GM18858 (cell line): ENCODE results near the gene CD99L2.
"Not testable (repeated sequence)": the region's sequence is repeated elsewhere in the genome, so short reads cannot be mapped to it uniquely, and the experiment has no call there.

Experiments
- ATAC-seq: cut with Tn5 transposase; IDR thresholded peaks from one replicate; pipeline ENCODE4 v1.9.1; 2021; ENCODE audit not compliant: unreplicated experiment

The CD99L2 gene

GRCh38 chrX:150857453-150857852 lies 41.0 kb downstream of the CD99L2 start:
- no peak for ATAC-seq

GRCh38 chrX:150856785-150857184 lies 41.7 kb downstream of the CD99L2 start:
- ATAC-seq: no peak

DNA sequence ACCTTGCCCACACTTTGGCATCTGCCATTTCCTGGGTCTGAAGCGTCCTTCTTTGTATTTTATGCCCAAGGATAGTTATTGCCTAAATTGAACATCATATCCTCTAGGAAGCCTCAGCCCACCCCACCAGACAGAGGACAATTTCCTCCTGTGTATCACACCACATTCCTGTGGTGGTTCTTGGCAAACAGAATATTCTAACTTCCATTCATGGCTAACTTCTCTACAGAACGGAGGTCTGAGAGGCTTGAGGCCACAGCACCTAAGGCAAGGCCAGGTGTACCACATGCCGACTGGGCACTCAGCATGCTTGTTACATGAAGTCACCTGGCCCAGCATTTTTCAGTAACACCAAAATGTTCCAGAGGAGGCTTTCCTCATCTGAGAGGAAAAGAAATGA lies 42.4 kb downstream of the CD99L2 start:
- ATAC-seq: no peak

DNA sequence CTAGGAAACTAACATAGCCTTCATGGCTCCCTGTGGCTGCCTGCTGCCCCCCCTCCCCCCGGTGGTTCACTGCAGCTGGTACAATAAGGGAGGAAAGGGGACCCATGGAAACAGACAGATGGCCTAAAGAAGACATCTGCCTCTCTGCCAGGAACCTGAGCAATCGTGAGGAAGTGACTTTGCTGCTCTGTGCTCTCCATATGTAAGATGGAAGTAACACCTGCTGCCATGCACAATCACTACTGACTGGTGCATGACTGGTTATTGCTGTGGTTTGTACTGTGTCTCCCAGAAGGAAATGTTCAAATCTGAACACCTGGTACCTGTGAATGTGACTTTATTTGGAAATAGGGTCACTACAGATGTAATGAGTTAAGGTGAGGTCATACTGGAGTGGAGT lies 43.6 kb downstream of the CD99L2 start:
- no peak for ATAC-seq

- ATAC-seq: no peak
Measured at GRCh38 chrX:150849996-150850720, 48.3 kb downstream of the CD99L2 start.

DNA sequence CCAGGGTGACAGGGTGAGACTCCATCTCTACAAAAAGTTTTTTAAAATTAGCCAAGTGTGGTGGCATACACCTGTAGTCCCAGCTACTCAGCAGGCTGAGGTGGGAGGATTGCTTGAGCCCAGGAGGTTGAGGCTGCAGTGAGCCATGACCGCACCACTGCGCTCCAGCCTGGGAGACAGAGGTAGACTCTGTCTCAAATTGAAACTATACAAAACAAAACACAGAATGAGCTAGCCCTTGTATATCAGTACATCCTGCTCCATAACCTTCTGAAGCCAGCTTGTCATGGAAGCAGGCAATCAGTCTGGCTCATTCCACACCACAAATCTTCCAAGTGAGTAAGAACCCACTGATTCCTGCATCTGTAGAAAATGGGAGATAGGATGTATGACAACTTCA lies 49.0 kb downstream of the CD99L2 start:
- ATAC-seq: peak; percentile 78

DNA sequence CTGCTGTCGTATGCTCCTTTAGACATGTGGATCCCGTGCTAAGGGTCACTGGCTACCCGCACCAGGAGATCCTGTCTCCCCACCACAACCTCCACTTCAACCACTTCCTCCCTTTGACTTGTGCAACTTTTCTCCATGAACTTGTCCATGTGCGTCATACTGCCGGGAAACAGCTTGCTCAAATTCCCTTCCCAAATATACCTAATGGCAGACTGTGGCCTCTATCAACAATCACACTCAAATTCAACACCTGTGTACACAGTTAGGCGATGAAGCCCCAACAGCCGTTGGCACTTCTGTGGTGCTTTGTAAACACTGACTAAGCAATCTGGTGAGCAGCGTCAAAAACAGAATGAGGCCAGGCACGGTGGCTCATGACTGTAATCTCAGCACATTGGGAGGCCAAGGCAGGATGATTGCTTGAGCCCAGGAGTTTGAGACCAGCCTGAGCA lies 49.5 kb downstream of the CD99L2 start:
- no peak for ATAC-seq

- no peak for ATAC-seq
Measured at GRCh38 chrX:150847088-150847487, 51.4 kb downstream of the CD99L2 start.

DNA sequence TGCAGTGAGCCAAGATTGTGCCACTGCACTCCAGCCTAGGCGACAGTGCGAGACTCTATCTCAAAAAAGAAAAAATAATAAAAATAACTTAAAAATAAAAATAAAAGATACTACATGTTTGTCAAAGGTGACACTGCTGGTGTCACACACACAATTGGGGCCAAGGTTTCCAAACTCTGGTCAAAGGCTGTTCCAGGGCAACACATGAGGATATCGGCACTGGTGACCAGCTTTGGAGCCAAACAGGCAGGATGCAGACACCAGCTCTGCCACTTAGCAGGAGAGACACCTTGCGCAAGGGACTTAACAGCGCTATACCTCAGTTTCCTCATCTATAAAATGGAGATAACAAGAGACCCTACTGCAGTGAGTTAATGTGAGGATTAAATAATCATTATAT lies 52.3 kb downstream of the CD99L2 start:
- no peak for ATAC-seq

- no peak for ATAC-seq
Measured at GRCh38 chrX:150845091-150845490, 53.4 kb downstream of the CD99L2 start.

GRCh38 chrX:150844016-150844415 lies 54.5 kb downstream of the CD99L2 start:
- ATAC-seq: no peak

- no peak for ATAC-seq
Measured at GRCh38 chrX:150842198-150842685, 56.2 kb downstream of the CD99L2 start.

DNA sequence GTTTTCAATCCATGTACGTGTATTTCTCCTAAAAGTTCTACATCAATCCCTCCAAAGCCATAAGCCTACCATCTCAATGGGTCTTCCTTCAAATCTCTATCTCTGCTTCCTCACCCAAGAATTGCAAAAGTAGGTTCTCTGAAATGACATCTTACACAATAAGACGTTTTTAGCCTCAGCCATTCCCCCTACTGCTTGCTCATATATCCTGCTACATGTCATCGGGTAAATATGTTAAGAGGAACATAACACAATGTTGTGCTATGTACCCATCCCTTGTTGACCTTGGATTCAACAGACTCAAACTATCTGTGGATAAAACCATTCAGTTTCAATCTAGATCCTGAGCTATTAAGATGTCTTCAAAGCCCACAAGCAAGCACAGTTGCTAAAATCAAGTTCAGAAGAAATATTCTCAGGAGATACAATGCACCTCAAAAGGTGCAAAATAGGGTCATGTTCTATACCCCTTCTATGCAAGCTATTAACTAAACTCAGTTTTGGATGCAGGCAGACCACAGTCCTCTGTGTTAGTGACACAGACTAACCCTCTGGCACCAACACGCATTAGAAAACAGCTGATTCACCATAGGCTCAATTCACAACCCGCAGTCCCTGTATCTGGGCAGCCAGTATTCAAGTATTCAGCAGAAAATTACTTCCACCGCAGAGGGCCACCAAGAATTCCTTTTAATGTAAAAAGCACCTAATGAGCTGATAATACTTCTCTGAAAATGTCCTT lies 56.8 kb downstream of the CD99L2 start:
- ATAC-seq: no peak

- ATAC-seq: no peak
Measured at GRCh38 chrX:150837845-150838244, 60.6 kb downstream of the CD99L2 start.

DNA sequence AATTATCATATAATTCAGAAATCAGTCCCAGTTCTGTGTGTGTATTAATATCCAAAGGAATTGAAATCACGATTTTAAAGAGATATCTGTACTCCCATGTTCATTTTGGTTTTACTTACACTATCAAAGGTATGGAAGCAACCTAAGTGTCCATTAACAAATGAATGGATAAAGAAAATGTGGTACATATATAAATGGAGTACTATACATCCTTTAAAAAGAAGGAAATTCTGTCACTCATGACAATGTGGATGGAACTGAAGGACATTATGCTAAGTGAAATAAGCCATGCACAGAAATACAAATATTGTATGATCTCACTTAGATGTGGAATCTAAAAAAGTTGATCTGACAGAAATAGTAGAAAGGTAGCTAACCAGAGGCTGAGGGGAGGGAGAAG lies 63.8 kb downstream of the CD99L2 start:
- ATAC-seq: no peak

DNA sequence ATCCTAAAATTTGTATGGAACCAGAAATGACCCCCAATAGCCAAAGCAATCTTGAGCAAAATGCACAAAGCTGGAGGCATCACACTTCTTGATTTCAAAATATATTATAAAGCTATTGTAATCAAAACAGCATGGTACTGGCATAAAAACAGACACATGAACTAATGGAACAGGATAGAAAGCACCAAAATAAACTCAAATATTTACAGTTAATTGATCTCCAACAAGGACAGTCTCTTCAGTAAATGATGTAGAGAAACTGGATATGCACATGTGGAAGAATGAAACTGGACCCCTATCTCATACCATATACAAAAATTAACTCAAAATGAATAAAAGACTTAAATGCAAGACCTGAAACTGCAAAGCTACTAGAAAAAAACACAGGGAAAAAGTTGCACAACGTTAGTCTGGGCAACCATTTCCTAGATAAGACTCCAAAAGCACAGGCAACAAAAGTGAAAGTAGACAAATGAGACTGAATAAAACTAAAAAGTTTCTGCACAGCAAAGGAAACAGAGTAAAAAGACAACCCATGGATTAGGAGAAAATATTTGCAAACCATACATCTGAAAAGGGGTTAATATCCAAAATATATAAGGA lies 64.9 kb downstream of the CD99L2 start:
- no peak for ATAC-seq

DNA sequence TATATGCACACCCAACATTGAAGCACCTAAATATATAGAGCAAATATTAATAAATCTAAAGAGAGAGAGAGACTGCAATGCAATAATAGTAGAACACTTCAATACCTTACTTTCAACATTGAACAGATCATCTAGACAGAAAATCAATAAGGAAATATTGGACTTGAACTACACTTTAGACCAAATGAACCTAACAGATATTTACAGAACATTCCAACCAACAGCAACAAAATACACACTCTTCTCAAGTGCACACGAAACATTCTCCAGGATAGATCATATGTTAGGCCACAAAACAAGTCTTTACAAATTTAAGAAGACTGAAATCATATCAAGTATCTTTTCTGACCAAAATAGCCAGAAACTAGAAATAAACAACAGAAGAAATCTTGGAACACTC lies 66.6 kb downstream of the CD99L2 start:
- no peak for ATAC-seq

- ATAC-seq: no peak
Measured at GRCh38 chrX:150828785-150829184, 69.7 kb downstream of the CD99L2 start.

- ATAC-seq: not testable (repeated sequence)
Measured at GRCh38 chrX:150824352-150824751, 74.1 kb downstream of the CD99L2 start.

DNA sequence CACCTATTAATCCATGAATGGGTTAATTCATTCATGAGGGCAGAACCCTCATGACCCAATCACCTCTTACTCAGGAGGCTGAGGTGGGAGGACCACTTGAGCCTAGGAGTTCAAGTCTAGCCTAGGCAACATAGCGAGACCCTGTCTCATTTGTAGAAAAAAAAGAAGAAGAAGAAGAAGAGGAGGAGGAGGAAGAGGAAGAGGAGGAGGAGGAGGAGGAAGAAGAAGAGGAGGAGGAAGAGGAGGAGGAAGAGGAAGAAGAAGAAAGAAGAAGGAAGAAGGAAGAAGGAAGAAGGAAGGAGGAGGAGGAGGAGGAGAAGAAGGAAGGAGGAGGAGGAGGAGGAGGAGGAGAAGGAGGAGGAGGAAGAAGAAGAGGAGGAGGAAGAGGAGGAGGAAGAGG lies 74.6 kb downstream of the CD99L2 start:
- ATAC-seq: not testable (repeated sequence)

DNA sequence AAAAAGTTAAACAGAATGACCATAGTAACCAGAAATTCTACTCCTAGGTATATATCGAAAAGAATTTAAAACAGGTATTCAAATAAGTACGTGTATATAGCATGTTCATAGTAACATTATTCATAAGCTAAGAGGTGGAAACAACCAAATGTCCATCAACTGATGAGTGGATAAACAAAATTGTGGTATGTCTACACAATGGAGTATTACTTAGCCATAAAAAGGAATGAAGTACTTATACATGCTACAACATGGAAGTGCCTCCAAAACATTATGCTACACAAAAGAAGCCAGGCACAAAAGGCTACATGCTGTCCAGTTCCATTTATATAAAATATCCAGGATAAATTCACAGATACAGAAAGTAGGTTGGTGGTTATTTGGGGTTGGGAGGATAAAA lies 76.5 kb downstream of the CD99L2 start:
- no peak for ATAC-seq

GRCh38 chrX:150813922-150814321 lies 84.5 kb downstream of the CD99L2 start:
- ATAC-seq: no peak
